GM23248 (cell line): ENCODE results near the gene PGBD5. TPM values are rescaled to one million over a fixed set of nuclear protein-coding genes. Genes with fewer than 3 reads are reported as not detected.
A peak's percentile ranks its signal among the peaks of the same experiment; 100 is the strongest.

Experiments
- DNase-seq: peaks from one replicate; pipeline ENCODE4 v3.0.0-alpha.2; 2015
- H2AFZ ChIP-seq: fragments of 200-600 bp; sonication (generic); 2 replicates; pipeline ENCODE4 v1.6.1; 2016; ENCODE audit warnings: antibody characterized with exemption
- H3F3A ChIP-seq: fragments of 200-600 bp; sonication (generic); 2 replicates; pipeline ENCODE4 v1.6.1; 2016; ENCODE audit warnings: mild to moderate bottlenecking, antibody characterized with exemption, mixed run types; ENCODE audit not compliant: insufficient read depth
- H3K27ac ChIP-seq: fragments of 200-600 bp; sonication (generic); 2 replicates; pipeline ENCODE4 v1.5.1; 2016; ENCODE audit warnings: mild to moderate bottlenecking
- H3K27me3 ChIP-seq: fragments of 200-600 bp; sonication (generic); replicated peaks from 2 replicates; pipeline ENCODE4 v1.6.1; 2016; ENCODE audit warnings: mild to moderate bottlenecking; ENCODE audit not compliant: insufficient read depth
- H3K36me3 ChIP-seq: fragments of 200-600 bp; sonication (generic); 2 replicates; pipeline ENCODE4 v1.6.1; 2016; ENCODE audit warnings: low read depth, mild to moderate bottlenecking
- H3K4me1 ChIP-seq: fragments of 200-600 bp; sonication (generic); 2 replicates; pipeline ENCODE4 v1.6.1; 2016; ENCODE audit warnings: mild to moderate bottlenecking; ENCODE audit not compliant: insufficient read depth
- H3K4me2 ChIP-seq: fragments of 200-600 bp; sonication (generic); one replicate; pipeline ENCODE4 v1.6.1; 2016; ENCODE audit warnings: mild to moderate bottlenecking; ENCODE audit not compliant: unreplicated experiment
- H3K4me3 ChIP-seq: fragments of 200-600 bp; sonication (generic); 2 replicates; pipeline ENCODE4 v1.5.1; 2016; ENCODE audit warnings: mild to moderate bottlenecking
- H3K79me2 ChIP-seq: fragments of 200-600 bp; sonication (generic); 2 replicates; pipeline ENCODE4 v1.6.1; 2016; ENCODE audit warnings: mild to moderate bottlenecking; ENCODE audit not compliant: insufficient read depth
- H3K9ac ChIP-seq: fragments of 200-600 bp; sonication (generic); 2 replicates; pipeline ENCODE4 v1.6.1; 2016; ENCODE audit warnings: mild to moderate bottlenecking
- H3K9me2 ChIP-seq: fragments of 200-600 bp; sonication (generic); 2 replicates; pipeline ENCODE4 v1.6.1; 2016; ENCODE audit warnings: mixed run types, mild to moderate bottlenecking, moderate library complexity; ENCODE audit not compliant: insufficient read depth
- H3K9me3 ChIP-seq: fragments of 200-600 bp; sonication (generic); one replicate; pipeline ENCODE4 v1.6.1; 2017; ENCODE audit warnings: low read depth
- H4K20me1 ChIP-seq: fragments of 200-600 bp; sonication (generic); 2 replicates; pipeline ENCODE4 v1.6.0; 2016; ENCODE audit not compliant: insufficient read depth
- EZH2 ChIP-seq: fragments of 200-600 bp; sonication (generic); IDR thresholded peaks from 2 replicates; pipeline ENCODE4 v1.6.1; 2018; ENCODE audit warnings: antibody characterized with exemption, mild to moderate bottlenecking; ENCODE audit not compliant: insufficient read depth, poor library complexity, severe bottlenecking
- EZH2phosphoT487 ChIP-seq: fragments of 200-600 bp; sonication (generic); IDR thresholded peaks from 2 replicates; pipeline ENCODE4 v1.6.1; 2018; ENCODE audit warnings: antibody characterized with exemption, moderate library complexity, mild to moderate bottlenecking, low read depth; ENCODE audit not compliant: insufficient read depth
- WGBS, 2 experiments: methylation state at CpG; one replicate each; pipeline ENCODE4 v1.1.6; 2015 to 2017; ENCODE audit warnings: low lambda C conversion rate in 2 of 2, low coverage in 1 of 2; ENCODE audit errors: missing lambda C conversion rate in 2 of 2; 5-methylcytosine and 5-hydroxymethylcytosine counted together
- in situ Hi-C: fragments of 300-500 bp; cut with MboI; formaldehyde crosslinking; loops from 2 replicates; pipeline ENCODE4 v1.15.0; 2020
- polyA plus RNA-seq: library from polyadenylated mRNA; unstranded; fragments of >200 nt; fragmentation: Nextera tagmentation; extraction: Ambion mirVana; gene quantifications from 2 replicates; pipeline ENCODE4 v1.2.1, GENCODE V29; 2016
- total RNA-seq: library from RNA; depleted of rRNA; stranded (reverse); fragments of >200 nt; shearing (Covaris generic); gene quantifications from 2 replicates; pipeline ENCODE4 v1.2.3, GENCODE V29; 2014

The PGBD5 gene
- total and polyA plus RNA-seq, 2 experiments from 2014 or later, result 0.23 to 0.32 TPM

DNA sequence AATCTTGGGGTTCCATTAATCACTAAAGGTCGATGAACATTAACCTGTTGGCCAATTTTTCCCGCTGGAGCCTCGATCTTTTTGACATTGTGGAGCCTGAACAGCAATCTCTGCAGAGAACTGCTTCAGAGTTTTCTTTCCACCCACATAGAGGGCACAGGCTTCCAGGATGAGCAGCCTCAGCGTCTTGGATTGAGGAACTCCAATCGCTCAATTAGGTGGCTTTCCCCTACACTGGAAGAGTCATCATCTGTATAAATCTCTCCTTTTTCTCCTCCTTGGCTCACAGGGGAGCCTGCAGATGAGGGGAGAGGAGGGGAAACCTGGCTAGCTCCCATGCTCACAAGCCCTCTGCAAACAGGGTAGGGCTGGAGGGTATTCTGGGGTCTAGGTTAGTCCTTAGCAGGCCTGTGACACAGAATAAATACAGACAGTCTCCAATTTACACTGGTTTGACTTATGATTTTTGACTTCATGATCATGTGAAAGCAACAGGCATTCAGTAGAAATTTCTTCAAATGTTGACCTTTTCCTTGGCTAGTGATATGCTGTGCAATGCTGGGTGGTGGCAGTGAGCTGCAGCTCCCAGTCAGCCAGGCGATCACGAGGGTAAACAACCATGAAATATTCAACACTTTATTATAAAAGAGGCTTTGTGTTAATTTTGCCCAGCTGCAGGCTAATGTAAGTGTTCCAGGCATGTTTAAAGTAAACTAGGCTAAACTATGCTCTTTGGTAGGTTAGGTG, 80.8 kb downstream of the PGBD5 start:
- Histone ChIP-seq H3K36me3 (no peaks in the 10 kb centered on the region), H4K20me1 (no peaks in the 10 kb centered on the region), H3F3A (no peaks in the 10 kb centered on the region), H3K9me2 (no peaks in the 10 kb centered on the region), H3K79me2 (no peaks in the 10 kb centered on the region), H2AFZ (no peak overlapping the region), H3K27me3 (no peaks in the 10 kb centered on the region), H3K4me3 (no peak overlapping the region), H3K27ac (no peak overlapping the region), H3K9me3 (no peaks in the 10 kb centered on the region), H3K4me2 (no peak overlapping the region), H3K4me1 (peaks cover under 1% of the 10 kb centered on the region; the same call in 1 of the 2 replicates), H3K9ac (no peak overlapping the region)
- DNase-seq, result peak; percentile 23
- TF ChIP-seq EZH2phosphoT487 (no peak), EZH2 (no peak)
- in situ Hi-C loops, result no loop called here
- 31 to 32% methylated on average over 7 of the region's 7 CpGs for WGBS, 2 experiments

DNA sequence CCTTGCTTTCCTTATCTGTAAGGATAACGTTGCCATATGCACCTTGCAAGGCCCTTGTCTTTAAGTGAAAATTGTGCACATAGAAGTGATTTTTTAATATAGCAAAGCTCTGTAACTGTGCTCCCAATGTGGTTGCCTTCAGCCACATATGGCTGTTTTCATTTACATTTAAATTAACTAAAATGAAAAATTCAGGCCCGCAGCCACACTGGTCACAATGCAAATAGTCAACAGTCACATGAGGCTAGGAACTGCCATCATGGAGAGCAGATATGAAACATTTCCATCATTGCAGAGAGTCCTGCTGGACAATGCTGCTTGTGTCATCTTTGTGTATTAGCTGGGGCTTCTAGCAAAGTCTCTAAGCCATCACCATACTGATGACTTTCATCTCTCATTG, 83.4 kb downstream of the PGBD5 start:
- in situ Hi-C loops, result no loop called here
- Histone ChIP-seq H3K36me3 (no peaks in the 10 kb centered on the region), H2AFZ (no peak overlapping the region), H3F3A (no peaks in the 10 kb centered on the region), H3K79me2 (no peaks in the 10 kb centered on the region), H3K9me2 (no peaks in the 10 kb centered on the region), H3K9ac (no peak overlapping the region), H3K4me2 (no peak overlapping the region), H4K20me1 (no peaks in the 10 kb centered on the region), H3K27ac (no peak overlapping the region), H3K27me3 (no peaks in the 10 kb centered on the region), H3K4me1 (no peaks in the 10 kb centered on the region), H3K9me3 (no peaks in the 10 kb centered on the region), H3K4me3 (no peak overlapping the region)
- WGBS, 2 experiments, result 70 to 81% methylated on average over 2 of the region's 2 CpGs
- no peak for TF ChIP-seq EZH2phosphoT487
- no peak for TF ChIP-seq EZH2
- no peak for DNase-seq

DNA sequence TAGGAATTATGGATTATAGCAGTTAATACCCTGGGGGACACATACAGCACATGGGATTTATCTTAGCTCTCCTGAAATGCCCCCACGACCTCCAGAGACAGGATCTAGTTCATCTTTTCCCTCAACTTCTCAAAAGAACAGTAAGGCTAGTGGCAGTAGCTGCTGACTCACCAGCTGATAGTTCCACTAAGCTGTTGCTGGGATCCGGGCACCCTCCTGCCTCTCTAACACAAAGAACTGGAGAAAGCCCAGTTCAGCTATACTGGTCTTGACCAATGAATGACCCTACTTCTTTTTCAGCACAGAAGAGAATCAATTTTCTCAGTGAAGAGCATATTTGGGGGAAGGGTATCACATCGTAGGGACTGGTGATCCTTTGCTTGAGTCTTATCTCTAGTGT, 84.1 kb downstream of the PGBD5 start:
- in situ Hi-C loops, result no loop called here
- WGBS, 2 experiments, result 28 to 31% methylated on average over 3 of the region's 3 CpGs
- H3K9me3 ChIP-seq, result no peaks in the 10 kb centered on the region
- H3K27ac ChIP-seq, result no peak overlapping the region
- TF ChIP-seq EZH2 (no peak), EZH2phosphoT487 (no peak)
- H3K9ac ChIP-seq, result no peak overlapping the region
- H4K20me1 ChIP-seq, result no peaks in the 10 kb centered on the region
- no peak overlapping the region for H2AFZ ChIP-seq
- no peak overlapping the region for H3K4me3 ChIP-seq
- no peaks in the 10 kb centered on the region for H3K27me3 ChIP-seq
- H3K4me2 ChIP-seq, result no peak overlapping the region
- H3K36me3 ChIP-seq, result no peaks in the 10 kb centered on the region
- DNase-seq, result peak; percentile 18
- no peaks in the 10 kb centered on the region for H3F3A ChIP-seq
- H3K9me2 ChIP-seq, result no peaks in the 10 kb centered on the region
- H3K79me2 ChIP-seq, result no peaks in the 10 kb centered on the region
- no peaks in the 10 kb centered on the region for H3K4me1 ChIP-seq

DNA sequence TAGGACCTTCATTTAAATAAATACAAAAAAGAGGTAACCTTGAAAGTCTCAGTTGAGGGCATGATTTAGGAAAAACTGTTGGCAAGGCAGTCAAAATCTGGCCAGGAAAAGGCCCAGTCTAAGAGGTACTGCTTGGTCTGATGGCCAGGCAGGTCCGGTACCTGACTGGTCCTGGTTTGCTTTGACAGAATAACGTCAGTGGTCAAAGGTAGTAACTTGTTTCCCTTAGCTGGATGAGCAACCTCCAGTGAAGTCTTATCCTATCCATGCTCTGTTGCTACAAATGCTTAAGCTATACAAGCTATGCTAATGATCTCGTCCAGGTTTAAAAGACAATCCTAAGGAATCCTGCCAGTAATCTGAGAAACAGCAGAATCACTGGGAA, 85.0 kb downstream of the PGBD5 start:
- no peak overlapping the region for H2AFZ ChIP-seq
- in situ Hi-C loops, result no loop called here
- H3K36me3 ChIP-seq, result no peaks in the 10 kb centered on the region
- H3K9me3 ChIP-seq, result no peaks in the 10 kb centered on the region
- H3K79me2 ChIP-seq, result no peaks in the 10 kb centered on the region
- no peak for DNase-seq
- no peaks in the 10 kb centered on the region for H3K4me1 ChIP-seq
- no peaks in the 10 kb centered on the region for H3K9me2 ChIP-seq
- TF ChIP-seq EZH2, result no peak
- TF ChIP-seq EZH2phosphoT487, result no peak
- no peak overlapping the region for H3K9ac ChIP-seq
- no peak overlapping the region for H3K4me3 ChIP-seq
- H3K27me3 ChIP-seq, result no peaks in the 10 kb centered on the region
- no peaks in the 10 kb centered on the region for H3F3A ChIP-seq
- no peaks in the 10 kb centered on the region for H4K20me1 ChIP-seq
- 32 to 35% methylated on average over 3 of the region's 3 CpGs for WGBS, 2 experiments
- no peak overlapping the region for H3K27ac ChIP-seq
- H3K4me2 ChIP-seq, result no peak overlapping the region
